ENCODE results near the gene MAP4K5.

DNA sequence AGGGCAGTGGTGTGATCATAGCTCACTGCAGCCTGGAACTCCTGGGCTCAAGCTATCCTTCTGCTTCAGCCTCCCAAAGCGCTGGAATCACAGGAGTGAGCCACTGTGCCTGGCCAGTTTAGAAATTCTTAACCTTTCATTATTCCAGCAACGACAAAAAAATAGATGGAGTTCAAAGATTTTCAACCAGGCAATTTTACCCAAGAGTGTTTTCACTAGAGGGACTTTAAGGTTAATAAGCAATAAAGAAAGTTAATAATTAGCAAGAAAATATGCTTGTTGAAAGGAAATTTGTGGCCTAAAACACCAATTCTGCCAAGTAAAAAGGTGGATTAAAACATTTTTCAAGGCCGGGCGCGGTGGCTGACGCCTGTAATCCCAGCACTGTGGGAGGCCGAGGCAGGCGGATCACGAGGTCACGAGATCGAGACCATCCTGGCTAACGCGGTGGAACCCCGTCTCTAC is 150.5 kb downstream of the MAP4K5 start:
- no peak for TF ChIP-seq PATZ1 (CRISPR knock-in tag; IDR thresholded peaks at IDR 0.05; ENCODE audit: borderline replicate concordance)
- TF ChIP-seq ESRRG (CRISPR knock-in tag; IDR thresholded peaks at IDR 0.05) = no peak
- TF ChIP-seq ZFP3 (CRISPR knock-in tag; IDR thresholded peaks at IDR 0.05) = no peak
- no peak for TF ChIP-seq ZNF8 (CRISPR knock-in tag; IDR thresholded peaks at IDR 0.05)
- TF ChIP-seq ZNF565 (CRISPR knock-in tag; conservative IDR thresholded peaks at IDR 0.05; ENCODE audit: low read depth) = no peak
- TF ChIP-seq, protein P1, sequence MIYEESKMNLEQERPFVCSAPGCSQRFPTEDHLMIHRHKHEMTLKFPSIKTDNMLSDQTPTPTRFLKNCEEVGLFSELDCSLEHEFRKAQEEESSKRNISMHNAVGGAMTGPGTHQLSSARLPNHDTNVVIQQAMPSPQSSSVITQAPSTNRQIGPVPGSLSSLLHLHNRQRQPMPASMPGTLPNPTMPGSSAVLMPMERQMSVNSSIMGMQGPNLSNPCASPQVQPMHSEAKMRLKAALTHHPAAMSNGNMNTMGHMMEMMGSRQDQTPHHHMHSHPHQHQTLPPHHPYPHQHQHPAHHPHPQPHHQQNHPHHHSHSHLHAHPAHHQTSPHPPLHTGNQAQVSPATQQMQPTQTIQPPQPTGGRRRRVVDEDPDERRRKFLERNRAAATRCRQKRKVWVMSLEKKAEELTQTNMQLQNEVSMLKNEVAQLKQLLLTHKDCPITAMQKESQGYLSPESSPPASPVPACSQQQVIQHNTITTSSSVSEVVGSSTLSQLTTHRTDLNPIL (CRISPR knock-in tag; IDR thresholded peaks at IDR 0.05; ENCODE audit: low read depth) = no peak
- TF ChIP-seq TSHZ2 (CRISPR knock-in tag; IDR thresholded peaks at IDR 0.05) = no peak
- TF ChIP-seq ZFP30 (CRISPR knock-in tag; IDR thresholded peaks at IDR 0.05) = no peak
- no peak for TF ChIP-seq ARNTL (CRISPR knock-in tag; IDR thresholded peaks at IDR 0.05; ENCODE audit: borderline replicate concordance, low read depth)
- no peak for TF ChIP-seq ISL1 (CRISPR knock-in tag; IDR thresholded peaks at IDR 0.05)
